GM12865 (cell line): ENCODE measurements around the gene CACNA1G.

Source experiments
- DNase-seq: peaks from one replicate; pipeline ENCODE4 v3.0.0; 2010; ENCODE audit warnings: low read depth
- H3K4me3 ChIP-seq: 2 replicates; pipeline ENCODE4 v1.5.1; 2011; ENCODE audit warnings: mild to moderate bottlenecking, low read depth, low read length, control low read depth
- TF ChIP-seq, protein P1 (sequence below): IDR thresholded peaks from 2 replicates; pipeline ENCODE4 v1.5.1; 2011; ENCODE audit warnings: low read length, control low read depth, low read depth, inconsistent platforms; ENCODE audit not compliant: insufficient read depth; ENCODE audit errors: missing control alignments

Gene CACNA1G

DNA sequence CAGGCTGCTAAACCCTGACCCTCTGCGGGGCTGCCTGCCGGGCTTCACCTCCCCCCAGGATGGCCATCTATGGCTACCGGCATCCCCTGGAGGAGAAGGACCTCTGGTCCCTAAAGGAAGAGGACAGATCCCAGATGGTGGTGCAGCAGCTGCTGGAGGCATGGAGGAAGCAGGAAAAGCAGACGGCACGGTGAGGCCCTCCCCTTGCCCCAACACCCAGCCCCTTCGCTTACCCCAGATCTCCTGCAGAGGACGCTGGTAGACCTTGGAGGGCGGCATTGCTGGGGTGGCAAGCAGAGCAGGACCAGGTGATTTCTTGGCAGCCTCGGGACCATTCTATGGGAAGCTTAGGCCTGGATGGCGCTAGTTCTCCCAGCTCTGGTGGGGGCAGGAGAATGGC, 98.7 kb downstream of the CACNA1G start:
- no peak for DNase-seq
- no peak overlapping the region for H3K4me3 ChIP-seq
- TF ChIP-seq, protein P1, sequence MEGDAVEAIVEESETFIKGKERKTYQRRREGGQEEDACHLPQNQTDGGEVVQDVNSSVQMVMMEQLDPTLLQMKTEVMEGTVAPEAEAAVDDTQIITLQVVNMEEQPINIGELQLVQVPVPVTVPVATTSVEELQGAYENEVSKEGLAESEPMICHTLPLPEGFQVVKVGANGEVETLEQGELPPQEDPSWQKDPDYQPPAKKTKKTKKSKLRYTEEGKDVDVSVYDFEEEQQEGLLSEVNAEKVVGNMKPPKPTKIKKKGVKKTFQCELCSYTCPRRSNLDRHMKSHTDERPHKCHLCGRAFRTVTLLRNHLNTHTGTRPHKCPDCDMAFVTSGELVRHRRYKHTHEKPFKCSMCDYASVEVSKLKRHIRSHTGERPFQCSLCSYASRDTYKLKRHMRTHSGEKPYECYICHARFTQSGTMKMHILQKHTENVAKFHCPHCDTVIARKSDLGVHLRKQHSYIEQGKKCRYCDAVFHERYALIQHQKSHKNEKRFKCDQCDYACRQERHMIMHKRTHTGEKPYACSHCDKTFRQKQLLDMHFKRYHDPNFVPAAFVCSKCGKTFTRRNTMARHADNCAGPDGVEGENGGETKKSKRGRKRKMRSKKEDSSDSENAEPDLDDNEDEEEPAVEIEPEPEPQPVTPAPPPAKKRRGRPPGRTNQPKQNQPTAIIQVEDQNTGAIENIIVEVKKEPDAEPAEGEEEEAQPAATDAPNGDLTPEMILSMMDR: no peak

GRCh38 chr17:50660042-50660886, 99.7 kb downstream of the CACNA1G start:
- H3K4me3 ChIP-seq: no peak overlapping the region
- TF ChIP-seq, protein P1: no peak
- DNase-seq: no peak

GRCh38 chr17:50660887-50661345, 100.4 kb downstream of the CACNA1G start:
- no peak overlapping the region for H3K4me3 ChIP-seq
- TF ChIP-seq, protein P1: no peak
- no peak for DNase-seq

- no peak overlapping the region for H3K4me3 ChIP-seq
- TF ChIP-seq, protein P1: no peak
Observed at GRCh38 chr17:50661348-50661747, 100.8 kb downstream of the CACNA1G start.

DNA sequence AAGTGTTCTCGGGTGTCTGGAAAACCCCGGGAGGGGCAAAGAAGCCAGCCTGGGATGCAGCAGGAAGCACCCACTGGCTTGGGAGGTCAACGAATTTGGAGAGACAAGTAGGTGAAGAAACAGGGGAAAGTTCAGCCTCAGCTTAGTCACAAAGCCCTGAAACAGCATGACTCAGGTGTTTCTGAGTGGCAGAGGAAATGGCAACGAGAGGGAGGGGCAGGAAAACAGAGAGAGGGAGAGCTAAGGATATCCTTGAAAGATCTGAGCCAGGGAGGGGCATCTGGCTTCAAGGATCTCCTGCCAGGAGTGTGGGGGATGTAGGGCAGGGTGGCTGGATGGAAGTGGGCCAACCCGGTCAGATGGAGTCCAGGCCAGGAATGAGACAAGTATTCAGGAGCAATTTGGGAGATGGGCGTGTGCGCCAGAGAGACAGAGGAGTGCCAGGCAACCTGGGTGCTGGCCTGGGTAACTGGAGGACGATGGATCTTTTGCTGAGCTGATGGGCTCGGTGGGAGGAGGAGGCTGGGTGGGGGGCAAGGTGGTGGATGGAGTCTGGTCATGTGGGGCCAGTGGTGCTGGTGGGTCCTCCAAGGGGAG, 101.4 kb downstream of the CACNA1G start:
- peak; percentile 18 for DNase-seq
- TF ChIP-seq, protein P1: no peak
- no peak overlapping the region for H3K4me3 ChIP-seq

More at GRCh38 chr17:50661348-50661747, 100.8 kb downstream of the CACNA1G start:
- DNase-seq: no peak

GRCh38 chr17:50662632-50663225, 102.2 kb downstream of the CACNA1G start:
- H3K4me3 ChIP-seq: no peak overlapping the region
- TF ChIP-seq, protein P1: no peak
- DNase-seq: no peak
